Stimulated activated CD8-positive, alpha-beta memory T cell treated with anti-CD3 and anti-CD28 coated beads, Interleukin-7, amount 100 ng/mL, for 4 hours (primary cell): ENCODE measurements around the gene PARVG.

Experiments
- DNase-seq, 2 donors: peaks; one replicate each; pipeline ENCODE4 v3.0.0-alpha.2; 2020; ENCODE audit warnings: low read depth in 2 of 2

PARVG gene

GRCh38 chr22:44244265-44244822 is 63.6 kb downstream of the PARVG start:
- no peak for DNase-seq

DNA sequence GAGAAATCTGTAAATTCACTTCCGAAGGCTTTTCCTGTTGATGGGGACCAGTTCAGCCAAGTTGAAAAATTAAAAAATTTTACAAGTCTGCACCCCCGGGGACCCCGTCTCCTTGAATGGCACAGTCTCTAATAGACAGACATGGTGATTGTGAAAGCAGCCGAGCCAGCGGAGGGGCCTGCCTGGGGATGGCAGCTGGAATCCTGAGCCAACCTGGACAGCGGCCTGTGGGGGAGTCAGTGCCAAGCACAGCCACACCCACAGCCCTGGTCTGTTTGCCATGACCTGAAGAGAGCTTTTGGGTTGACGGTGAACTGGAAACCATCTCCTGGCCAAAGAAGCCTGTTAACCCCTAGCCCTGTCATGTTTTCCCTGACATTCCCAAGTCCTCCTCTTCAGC is 64.7 kb downstream of the PARVG start:
- no peak for DNase-seq

- DNase-seq, result no peak
Observed at GRCh38 chr22:44245867-44246266, 65.1 kb downstream of the PARVG start.

- no peak for DNase-seq
Observed at GRCh38 chr22:44246615-44247326, 66.0 kb downstream of the PARVG start.

DNA sequence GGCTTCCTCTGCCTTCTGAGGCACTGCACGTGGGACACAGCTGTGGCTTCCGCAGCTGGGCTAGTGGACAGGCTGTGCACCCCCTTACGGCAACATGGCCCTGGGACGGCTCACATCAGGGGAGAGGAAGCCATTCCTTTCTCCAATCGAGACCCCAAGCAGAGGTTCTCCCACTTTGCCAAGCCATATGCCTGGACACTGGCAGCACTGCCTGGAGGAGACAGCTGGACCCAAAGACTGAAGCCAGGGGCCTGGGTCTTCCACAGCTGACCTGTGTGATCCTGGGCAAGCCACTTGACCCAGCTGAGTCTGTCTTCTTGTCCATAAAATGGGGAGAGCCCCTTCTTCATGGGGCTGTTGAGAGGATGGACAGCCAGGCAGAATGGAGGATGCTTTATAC is 66.6 kb downstream of the PARVG start:
- no peak for DNase-seq

DNA sequence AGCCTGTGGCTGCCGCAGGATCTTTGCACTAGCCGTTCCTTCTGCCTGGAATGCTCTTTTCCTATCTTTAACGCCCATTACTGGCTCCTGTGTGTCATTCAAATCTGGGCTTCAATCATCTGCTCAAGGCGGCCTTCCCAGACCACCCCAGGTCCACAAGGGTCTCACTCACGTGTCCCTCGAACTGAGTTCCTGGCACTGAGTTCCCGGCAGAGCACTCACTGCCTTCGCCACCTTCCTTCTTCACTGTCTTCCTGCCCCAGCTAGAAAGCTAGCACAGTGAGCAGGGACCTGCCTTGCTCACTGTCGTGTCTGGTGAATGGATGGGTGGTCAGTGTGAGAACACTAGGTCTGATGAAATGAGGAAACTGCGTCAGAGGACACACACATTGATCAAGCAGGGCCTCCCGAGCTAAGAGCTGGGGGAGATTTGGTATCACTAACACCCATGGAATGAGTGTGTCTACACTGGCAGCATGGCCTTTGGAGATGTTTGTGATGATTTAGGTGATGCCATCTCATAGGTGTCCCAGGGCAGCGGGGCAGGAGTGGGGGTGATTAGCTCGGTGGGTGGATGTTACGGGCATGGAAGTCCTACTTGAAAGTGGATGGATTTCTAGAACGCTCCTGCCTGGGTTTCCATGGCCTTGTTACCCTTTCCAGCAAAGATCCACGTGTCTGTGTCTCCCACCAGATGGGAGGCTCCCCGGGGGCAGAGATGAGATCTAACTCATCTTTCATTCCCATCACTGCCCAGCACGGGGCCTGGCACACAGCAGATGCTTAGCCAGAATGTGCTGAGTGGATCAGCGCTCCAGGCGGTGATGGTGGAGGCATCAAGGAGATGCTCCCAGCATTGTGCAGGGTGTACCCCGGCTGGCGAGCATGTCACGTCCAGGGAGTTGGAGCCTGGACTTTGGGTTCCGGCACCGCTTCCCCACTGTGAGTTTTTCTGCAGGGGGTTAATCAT is 67.5 kb downstream of the PARVG start:
- DNase-seq, result no peak

- DNase-seq, result no peak
Observed at GRCh38 chr22:44248926-44249325, 68.2 kb downstream of the PARVG start.

- DNase-seq, result no peak
Observed at GRCh38 chr22:44249376-44250147, 68.8 kb downstream of the PARVG start.

DNA sequence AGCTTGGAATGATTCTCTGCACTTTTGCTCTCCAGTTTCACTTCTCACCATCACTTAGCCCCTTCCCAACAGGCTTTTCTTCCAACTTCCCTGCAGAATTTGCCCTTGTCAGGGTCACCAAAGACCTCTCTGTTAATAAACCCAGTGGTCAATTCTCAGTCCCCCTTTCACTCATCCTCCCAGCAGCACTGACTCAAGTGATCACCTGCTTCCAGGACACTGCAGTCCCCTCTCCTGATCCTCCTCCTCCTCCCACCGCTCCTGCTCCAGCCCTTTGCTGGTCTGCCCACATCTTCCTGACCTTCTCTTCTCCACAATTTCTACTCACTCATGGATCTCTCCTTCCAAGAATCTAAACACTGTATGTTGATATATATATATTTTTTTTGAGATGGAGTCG is 74.1 kb downstream of the PARVG start:
- DNase-seq, result no peak

DNA sequence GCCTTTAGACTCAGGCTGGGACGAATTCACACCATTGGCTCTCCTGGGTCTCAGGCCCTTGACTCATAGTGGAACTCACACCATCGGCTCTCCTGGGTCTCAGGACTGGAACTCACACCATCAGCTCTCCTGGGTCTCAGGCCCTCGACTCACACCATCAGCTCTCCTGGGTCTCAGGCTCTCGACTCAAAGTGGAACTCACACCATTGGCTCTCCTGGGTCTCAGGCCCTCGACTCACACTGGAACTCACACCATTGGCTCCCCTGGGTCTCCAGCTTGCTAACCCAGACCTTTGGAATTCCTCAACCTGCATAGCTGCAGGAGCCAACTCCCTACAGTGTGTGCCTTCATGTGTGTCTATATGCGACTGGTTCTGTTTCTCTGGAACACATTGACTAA is 75.4 kb downstream of the PARVG start:
- DNase-seq, result no peak

GRCh38 chr22:44256556-44257485 is 76.1 kb downstream of the PARVG start:
- DNase-seq, result no peak
